ENCODE measurements around the gene CACHD1. TPM values are rescaled to one million over a fixed set of nuclear protein-coding genes. Genes with fewer than 3 reads are reported as not detected.

Gene CACHD1
- total RNA-seq, 2 donors from 2014 or later, result 8.6 to 12.9 TPM

DNA sequence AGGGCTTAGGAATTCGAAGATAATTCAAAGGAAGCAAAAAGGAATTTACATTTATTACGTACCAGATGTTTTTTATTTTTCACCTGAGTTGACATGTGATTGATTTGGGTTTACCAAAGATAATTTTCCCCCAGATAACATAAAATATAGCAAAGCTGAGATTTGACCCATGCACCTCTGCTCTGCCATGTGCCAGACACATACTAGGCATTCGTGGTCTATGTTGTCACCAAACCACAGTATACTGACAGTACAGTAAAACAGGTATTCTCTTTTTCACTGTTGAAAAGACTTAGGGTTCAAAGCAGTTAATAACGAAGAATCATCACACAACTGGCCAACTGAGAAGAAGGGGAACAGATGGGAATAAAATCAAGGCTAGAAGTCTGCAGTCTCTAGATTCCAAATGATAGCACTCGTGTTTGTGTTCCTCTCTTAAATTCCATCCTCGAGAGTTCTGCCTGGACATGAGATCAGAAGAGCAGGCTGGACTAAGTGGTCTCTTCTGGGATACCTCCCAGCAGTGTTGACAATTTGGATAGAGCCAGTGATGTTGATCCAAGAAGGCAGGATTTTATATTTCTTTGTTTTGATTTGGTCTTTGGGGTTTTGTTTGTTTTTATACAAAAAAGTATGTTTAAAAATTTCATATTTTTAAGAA, 189.7 kb downstream of the CACHD1 start:
- H3K36me3 ChIP-seq (replicated peaks in 1 of 2; ENCODE audit: insufficient read depth in 1 of 2, low read depth in 2 of 2), result peaks cover 0 to 2% of the 10 kb centered on the region in 2 donors
- TF ChIP-seq, protein P1, sequence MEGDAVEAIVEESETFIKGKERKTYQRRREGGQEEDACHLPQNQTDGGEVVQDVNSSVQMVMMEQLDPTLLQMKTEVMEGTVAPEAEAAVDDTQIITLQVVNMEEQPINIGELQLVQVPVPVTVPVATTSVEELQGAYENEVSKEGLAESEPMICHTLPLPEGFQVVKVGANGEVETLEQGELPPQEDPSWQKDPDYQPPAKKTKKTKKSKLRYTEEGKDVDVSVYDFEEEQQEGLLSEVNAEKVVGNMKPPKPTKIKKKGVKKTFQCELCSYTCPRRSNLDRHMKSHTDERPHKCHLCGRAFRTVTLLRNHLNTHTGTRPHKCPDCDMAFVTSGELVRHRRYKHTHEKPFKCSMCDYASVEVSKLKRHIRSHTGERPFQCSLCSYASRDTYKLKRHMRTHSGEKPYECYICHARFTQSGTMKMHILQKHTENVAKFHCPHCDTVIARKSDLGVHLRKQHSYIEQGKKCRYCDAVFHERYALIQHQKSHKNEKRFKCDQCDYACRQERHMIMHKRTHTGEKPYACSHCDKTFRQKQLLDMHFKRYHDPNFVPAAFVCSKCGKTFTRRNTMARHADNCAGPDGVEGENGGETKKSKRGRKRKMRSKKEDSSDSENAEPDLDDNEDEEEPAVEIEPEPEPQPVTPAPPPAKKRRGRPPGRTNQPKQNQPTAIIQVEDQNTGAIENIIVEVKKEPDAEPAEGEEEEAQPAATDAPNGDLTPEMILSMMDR (IDR thresholded peaks at IDR 0.05), result no peak
- TF ChIP-seq POLR2A (IDR thresholded peaks at IDR 0.05), result no peak

DNA sequence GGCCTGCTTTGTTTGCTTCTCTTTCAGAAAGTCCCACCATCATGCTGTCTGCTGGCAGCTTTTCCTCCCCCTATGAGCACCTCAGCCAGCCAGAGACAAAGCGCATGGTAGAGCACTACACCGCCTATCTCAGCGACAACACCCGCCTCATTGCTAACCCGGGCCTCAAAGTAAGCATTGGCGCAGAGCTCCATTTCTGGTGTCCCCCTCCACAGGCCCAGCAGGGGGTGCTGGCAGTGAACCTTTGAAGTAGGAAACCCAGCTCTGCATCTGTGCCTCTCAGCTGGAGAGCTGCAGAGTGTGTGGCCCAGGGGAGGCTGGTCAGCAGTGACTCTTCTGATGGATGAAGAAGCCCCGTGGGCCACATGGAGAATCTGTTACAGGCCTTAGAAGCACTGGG, 193.7 kb downstream of the CACHD1 start:
- DNase-seq, result peak in 2 of 4 donors; percentile 7 to 21
- Histone ChIP-seq H3K27ac (no peak overlapping the region), H3K4me3 (no peak overlapping the region), H3K4me1 (no peaks in the 10 kb centered on the region), H3K36me3 (replicated peaks in 1 of 2; ENCODE audit: insufficient read depth in 1 of 2, low read depth in 2 of 2) (peaks cover 0 to 2% of the 10 kb centered on the region in 2 donors), H3K9me3 (no peaks in the 10 kb centered on the region), H3K27me3 (no peaks in the 10 kb centered on the region)
- ATAC-seq, result no peak
- TF ChIP-seq, protein P1 (IDR thresholded peaks at IDR 0.05), result peak in 1 of 7 experiments; percentile 11
- TF ChIP-seq POLR2A (IDR thresholded peaks at IDR 0.05), result no peak
- WGBS, 2 donors, result 83 to 87% methylated on average over 7 of the region's 7 CpGs
- intact Hi-C loops (cut with DNase I), result loop anchor here (10.0 kb wide), 1 partner anchor 399 kb away; no protein-coding TSS in a partner anchor

More for the DNA sequence above, 189.7 kb downstream of the CACHD1 start:
- intact Hi-C loops (cut with DNase I), result loop anchor here (10.0 kb wide), 1 partner anchor 395 kb away; no protein-coding TSS in a partner anchor
- Histone ChIP-seq H3K4me1 (no peaks in the 10 kb centered on the region), H3K4me3 (no peak overlapping the region), H3K9me3 (no peaks in the 10 kb centered on the region), H3K27me3 (no peaks in the 10 kb centered on the region), H3K27ac (no peak overlapping the region)
- DNase-seq, result no peak
- WGBS, 2 donors, result 80 to 89% methylated on average over 6 of the region's 6 CpGs
- ATAC-seq, result no peak

DNA sequence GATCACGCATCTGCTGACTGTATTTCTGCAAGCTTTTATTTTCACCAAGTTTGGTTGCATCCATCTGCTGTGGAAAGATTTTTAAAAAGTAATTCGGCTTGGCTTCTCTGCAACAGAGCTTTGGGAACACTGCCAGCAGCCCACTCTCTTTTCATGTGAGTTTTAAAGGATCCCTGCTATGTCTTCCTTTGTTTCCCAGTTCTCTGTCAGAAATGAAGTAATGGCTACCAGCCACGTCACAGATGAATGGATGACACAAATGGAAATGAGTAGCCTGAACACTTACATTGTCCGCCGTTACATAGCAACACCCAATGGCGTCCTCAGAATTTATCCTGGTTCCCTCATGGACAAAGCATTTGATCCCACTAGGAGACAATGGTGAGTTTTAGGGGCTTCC, 194.4 kb downstream of the CACHD1 start:
- TF ChIP-seq, protein P1 (IDR thresholded peaks at IDR 0.05), result no peak
- TF ChIP-seq POLR2A (IDR thresholded peaks at IDR 0.05), result no peak
- no peak for ATAC-seq

DNA sequence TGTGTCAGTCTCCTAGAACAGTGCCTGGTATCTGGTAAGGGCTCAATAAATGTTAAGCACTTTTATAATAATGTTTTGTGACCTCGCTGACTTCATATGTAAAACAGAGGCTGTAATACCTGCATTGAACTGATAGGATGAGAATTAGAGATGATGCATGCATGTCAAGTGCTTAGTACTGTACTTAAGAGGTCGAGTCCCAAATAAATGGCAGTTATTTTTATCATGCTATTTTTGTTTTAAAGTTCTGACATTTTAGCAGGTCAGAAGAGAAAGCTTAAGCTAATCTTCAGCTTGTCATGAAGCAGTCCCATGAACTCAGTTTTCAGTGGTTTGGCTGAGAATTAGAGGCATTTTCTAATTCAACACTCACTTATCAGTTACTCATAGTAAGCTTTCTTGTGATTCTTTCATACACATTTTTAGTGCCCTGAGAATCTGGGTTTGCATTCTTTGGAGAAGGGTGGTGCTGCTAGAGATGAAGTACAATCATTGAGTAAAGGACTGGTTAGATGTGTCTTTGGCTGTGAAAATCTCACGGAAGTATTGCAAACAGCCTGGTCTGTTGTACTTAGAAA, 199.3 kb downstream of the CACHD1 start:
- H3K4me1 ChIP-seq, result no peaks in the 10 kb centered on the region
- WGBS, 2 donors, result 88% methylated on average over 3 of the region's 3 CpGs
- H3K4me3 ChIP-seq, result no peak overlapping the region
- DNase-seq, result no peak
- H3K27ac ChIP-seq, result no peak overlapping the region
- no peaks in the 10 kb centered on the region for H3K27me3 ChIP-seq
- peaks cover 0 to 7% of the 10 kb centered on the region in 2 donors for H3K36me3 ChIP-seq (replicated peaks in 1 of 2; ENCODE audit: insufficient read depth in 1 of 2, low read depth in 2 of 2)
- intact Hi-C loops (cut with DNase I), result loop anchor here (10.0 kb wide), 1 partner anchor 404 kb away; no protein-coding TSS in a partner anchor
- ATAC-seq, result no peak
- TF ChIP-seq, protein P1 (IDR thresholded peaks at IDR 0.05), result no peak
- no peak for TF ChIP-seq POLR2A (IDR thresholded peaks at IDR 0.05)
- no peaks in the 10 kb centered on the region for H3K9me3 ChIP-seq

More for the DNA sequence above, 194.4 kb downstream of the CACHD1 start:
- no peak for DNase-seq
- H3K4me1 ChIP-seq, result no peaks in the 10 kb centered on the region
- H3K27ac ChIP-seq, result no peak overlapping the region
- WGBS, 2 donors, result 84 to 93% methylated on average over 6 of the region's 6 CpGs
- intact Hi-C loops (cut with DNase I), result loop anchor here (10.0 kb wide), 1 partner anchor 399 kb away; no protein-coding TSS in a partner anchor
- H3K4me3 ChIP-seq, result no peak overlapping the region
- peaks cover 0 to 2% of the 10 kb centered on the region in 2 donors for H3K36me3 ChIP-seq (replicated peaks in 1 of 2; ENCODE audit: insufficient read depth in 1 of 2, low read depth in 2 of 2)
- no peaks in the 10 kb centered on the region for H3K27me3 ChIP-seq
- H3K9me3 ChIP-seq, result no peaks in the 10 kb centered on the region

Measured in body of pancreas (tissue), 4 donors.